ENCODE data around the gene RHOD. TPM values are rescaled to one million over a fixed set of nuclear protein-coding genes. Genes with fewer than 3 reads are reported as not detected.

Gene RHOD
- total RNA-seq, 2 experiments from 2014 or later, result 0.50 to 0.78 TPM

DNA sequence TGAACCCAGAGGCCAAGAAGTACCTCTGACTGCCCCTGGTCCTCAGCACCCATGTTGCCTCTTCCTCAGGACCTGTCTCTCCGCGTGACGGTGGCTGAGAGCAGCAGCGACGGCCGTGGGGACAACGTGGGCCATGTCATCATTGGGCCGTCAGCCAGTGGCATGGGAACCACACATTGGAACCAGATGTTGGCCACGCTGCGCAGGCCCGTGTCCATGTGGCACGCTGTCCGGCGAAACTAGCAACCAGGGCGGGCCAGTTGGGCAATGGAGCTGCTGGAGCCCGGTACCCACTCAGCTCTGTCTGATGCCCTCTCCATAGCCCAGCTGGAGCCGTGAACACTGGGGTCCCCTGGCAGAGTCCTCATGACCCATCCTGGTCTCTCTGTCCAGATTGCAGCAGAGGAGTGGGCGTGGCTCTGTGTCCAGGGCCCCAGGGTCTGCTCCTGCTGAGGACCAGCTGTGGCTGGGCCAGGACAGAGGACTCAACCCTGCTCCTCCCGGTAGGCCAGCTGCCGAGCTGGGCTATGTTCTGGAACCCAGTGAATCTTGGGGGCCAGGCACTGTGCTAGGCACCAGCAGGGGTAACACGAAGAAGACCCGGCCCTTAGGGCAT is 8.0 kb upstream of the RHOD start:
- no peak overlapping the region for H3K4me3 Mint-ChIP-seq
- H3K4me1 Mint-ChIP-seq, result no peaks in the 10 kb centered on the region
- no peak overlapping the region for H3K27ac Mint-ChIP-seq
- H3K36me3 Mint-ChIP-seq, result no peaks in the 10 kb centered on the region
- peaks cover 14% of the 10 kb centered on the region for H3K27me3 Mint-ChIP-seq
- no peak for DNase-seq
- H3K9me3 Mint-ChIP-seq, result no peaks in the 10 kb centered on the region

DNA sequence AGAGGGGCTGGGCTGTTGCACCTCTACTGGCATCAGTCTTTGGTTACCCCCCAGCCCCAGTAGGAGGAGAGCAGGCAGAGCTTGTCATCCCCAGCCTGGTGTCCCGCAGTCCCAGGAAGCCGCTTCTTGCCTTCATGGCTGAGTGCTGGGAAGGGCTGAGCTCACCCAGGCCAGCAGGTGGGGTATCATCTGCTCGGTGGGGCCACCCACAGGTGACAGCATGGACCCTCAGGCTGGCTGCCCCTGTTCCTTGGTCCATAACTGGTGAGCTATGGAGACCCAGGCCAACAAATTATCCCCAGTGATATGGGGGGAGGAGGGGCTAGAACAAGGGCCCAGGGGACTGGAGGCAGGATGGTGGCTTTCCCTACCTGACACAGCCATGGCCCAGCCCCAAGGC is 6.5 kb upstream of the RHOD start:
- DNase-seq, result no peak
- H3K27ac Mint-ChIP-seq, result no peak overlapping the region
- no peaks in the 10 kb centered on the region for H3K9me3 Mint-ChIP-seq
- H3K4me1 Mint-ChIP-seq, result peaks cover 3% of the 10 kb centered on the region
- H3K27me3 Mint-ChIP-seq, result peaks cover 14% of the 10 kb centered on the region
- H3K36me3 Mint-ChIP-seq, result no peaks in the 10 kb centered on the region
- no peak overlapping the region for H3K4me3 Mint-ChIP-seq

DNA sequence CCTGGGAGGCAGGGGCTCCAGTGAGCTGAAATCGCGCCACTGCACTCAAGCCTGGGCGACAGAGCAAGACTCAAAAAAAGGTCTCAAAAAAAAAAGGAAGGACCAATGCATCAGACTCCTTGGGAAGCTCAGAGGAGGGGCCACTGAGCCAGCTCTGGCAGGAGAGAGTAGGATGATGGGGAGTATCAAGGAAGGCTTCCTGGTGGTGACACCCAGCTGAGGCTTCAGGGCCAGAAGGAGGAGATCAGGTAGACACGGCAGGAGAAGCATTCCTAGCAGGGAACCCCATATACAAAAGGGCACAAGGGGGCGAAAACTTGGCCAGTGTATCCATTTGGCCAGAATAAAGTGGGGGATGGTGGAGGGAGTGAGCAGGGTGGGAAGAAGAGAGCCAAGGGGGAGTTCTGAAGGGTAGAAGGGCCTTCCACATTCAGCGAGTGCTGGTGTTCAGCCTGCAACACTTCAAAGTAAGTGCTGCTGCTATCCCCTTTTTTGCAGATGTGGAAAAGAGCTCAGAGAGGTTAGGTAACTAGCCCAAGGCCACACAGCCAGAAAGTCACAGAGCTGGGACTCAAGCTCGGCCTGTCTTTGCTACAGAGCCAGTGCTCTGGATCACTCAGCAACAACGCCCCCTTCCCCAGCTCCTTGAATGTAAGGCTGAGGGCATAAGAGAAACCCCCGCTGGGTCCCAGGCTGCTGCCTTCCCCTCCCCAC is 5.3 kb upstream of the RHOD start:
- H3K36me3 Mint-ChIP-seq, result no peaks in the 10 kb centered on the region
- H3K27me3 Mint-ChIP-seq, result peaks cover 17% of the 10 kb centered on the region
- peaks cover 8% of the 10 kb centered on the region for H3K4me1 Mint-ChIP-seq
- no peaks in the 10 kb centered on the region for H3K9me3 Mint-ChIP-seq
- no peak overlapping the region for H3K27ac Mint-ChIP-seq
- H3K4me3 Mint-ChIP-seq, result no peak overlapping the region
- DNase-seq, result no peak

DNA sequence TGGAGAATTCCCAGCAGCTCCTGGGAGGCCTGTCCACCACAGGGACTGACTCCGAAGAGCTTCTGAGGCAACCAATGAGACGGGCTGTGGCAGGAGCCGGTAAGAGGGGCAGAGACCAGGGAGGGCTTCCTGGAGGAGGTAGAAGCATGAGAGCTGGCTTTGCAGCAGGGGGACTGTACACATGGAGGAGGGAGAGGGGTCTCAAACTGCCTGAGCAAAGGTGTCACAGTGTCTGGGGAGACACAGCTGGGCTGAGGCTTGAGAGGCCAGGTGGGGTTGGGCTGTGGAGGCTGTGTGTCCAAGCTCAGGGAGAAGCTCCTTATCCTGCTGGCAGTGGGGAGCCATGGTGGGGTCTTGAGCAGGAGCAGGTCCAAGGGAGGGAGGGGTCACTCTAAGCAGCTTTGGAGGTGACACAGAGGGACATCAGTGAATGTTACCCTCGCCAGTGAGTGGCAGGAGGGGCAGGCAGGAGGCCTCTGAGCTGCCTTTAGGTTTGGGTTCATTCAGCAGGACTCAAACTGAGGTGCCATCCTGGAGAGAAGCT is 4.6 kb upstream of the RHOD start:
- Mint-ChIP-seq H3K4me1 (peaks cover 8% of the 10 kb centered on the region), H3K27me3 (peaks cover 17% of the 10 kb centered on the region), H3K27ac (no peak overlapping the region), H3K9me3 (no peaks in the 10 kb centered on the region), H3K4me3 (no peak overlapping the region), H3K36me3 (no peaks in the 10 kb centered on the region)
- DNase-seq, result no peak

DNA sequence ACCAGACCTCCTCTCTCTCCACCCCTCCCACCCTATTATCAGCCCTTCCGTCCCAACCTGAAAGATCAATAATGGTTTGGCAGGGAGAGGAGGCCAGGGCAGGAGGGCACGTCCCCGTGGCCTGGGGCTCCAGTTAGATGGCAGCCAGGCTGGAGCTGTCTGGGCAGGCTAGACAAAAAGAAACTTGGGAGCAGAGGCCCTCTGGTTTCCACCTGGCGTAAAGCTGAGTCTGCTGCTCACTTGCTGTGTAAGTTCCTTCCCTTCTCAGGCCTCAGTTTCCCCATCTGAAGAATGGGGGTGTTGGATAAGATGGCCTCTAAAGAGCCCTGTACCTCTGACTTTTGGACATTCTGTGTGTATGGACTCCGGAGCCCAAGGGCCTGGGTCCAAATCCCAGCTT is 3.8 kb upstream of the RHOD start:
- no peak overlapping the region for H3K4me3 Mint-ChIP-seq
- DNase-seq, result no peak
- H3K36me3 Mint-ChIP-seq, result no peaks in the 10 kb centered on the region
- H3K4me1 Mint-ChIP-seq, result peaks cover 8% of the 10 kb centered on the region
- no peaks in the 10 kb centered on the region for H3K9me3 Mint-ChIP-seq
- H3K27me3 Mint-ChIP-seq, result peaks cover 17% of the 10 kb centered on the region
- H3K27ac Mint-ChIP-seq, result no peak overlapping the region

DNA sequence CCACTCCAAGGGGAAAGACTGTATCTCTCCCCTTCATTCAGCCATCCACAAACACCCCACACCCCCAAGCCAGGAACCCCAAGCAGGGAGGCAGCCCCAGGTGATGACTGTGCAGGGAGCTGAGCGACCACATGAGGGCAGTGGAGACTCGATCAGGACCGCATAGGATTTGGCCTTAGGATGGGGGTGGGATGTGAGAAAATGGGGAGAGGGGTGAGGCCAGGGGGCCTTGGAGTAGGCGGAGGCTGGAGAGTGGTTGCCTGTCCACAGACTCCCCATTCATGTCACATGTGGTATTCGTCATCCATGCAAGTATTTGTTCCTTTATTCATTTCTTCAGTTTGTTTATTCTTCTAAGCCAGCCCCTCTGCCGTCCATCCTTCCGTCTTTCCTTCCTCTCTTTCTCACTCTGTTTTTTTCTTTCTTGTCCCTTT is 2.7 kb upstream of the RHOD start:
- no peaks in the 10 kb centered on the region for H3K36me3 Mint-ChIP-seq
- H3K9me3 Mint-ChIP-seq, result no peaks in the 10 kb centered on the region
- H3K27me3 Mint-ChIP-seq, result peaks cover 17% of the 10 kb centered on the region
- H3K27ac Mint-ChIP-seq, result no peak overlapping the region
- H3K4me3 Mint-ChIP-seq, result no peak overlapping the region
- H3K4me1 Mint-ChIP-seq, result peaks cover 8% of the 10 kb centered on the region
- DNase-seq, result peak; percentile 45

DNA sequence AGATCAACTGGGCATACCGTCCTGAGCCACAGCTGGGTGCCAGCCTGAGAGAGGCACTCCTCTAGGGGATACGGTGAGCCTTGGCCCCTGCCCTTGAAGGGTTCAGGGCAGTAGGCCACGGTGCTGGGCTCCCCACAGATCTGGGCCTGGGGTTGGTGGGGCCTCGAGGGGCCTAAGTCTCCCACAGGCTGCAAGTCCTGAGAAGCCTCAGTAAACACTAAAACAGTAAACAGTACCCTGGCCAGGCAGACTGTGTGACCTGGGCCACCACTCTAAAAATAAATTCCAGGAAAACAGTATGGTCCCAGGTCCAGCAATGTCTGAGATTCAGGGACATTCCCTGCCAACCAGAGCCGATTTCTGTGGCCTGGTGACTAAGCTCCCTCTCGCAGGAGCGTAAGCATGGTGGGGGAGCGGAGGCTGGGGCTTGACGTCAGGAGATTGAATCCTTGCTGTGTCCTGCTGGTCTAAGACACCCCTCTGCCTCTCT is 2.3 kb upstream of the RHOD start:
- Mint-ChIP-seq H3K36me3 (no peaks in the 10 kb centered on the region), H3K27ac (no peak overlapping the region), H3K4me1 (peaks cover 8% of the 10 kb centered on the region), H3K9me3 (no peaks in the 10 kb centered on the region), H3K27me3 (peaks cover 17% of the 10 kb centered on the region), H3K4me3 (no peak overlapping the region)
- no peak for DNase-seq

DNA sequence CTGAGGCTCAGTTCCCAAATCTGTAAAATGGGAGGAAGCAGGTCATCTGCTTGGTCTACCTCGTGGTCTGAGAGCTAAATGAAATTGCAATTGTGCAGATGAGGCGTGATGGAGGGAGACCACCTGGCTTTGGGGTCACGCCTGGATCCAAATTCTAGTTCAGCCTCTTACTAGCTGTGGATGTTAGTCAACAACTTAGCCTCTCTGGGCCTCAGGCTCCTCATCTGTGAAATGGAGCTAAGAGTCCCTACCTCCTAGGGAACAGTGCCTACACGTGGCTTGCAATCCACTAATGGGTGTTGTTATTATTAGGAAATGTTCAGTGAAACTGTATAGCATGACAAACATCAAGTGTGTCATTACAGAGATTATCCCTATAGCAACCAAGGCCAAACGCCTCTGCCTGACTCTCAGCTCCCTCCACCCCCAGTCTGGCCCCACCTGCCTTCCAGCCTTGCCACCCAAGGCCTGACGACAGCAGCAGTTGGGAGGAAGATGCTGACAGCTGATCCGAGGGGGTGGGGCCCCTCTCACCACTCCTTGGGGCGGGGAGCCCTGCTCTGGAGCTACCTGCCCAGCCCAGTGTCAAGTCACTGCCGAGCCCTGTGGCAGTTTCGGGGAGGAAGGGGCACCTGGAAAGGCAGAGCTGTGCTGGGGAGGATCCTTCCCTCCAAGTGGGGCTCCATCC is 1.7 kb upstream of the RHOD start:
- peak; percentile 26 for DNase-seq
- H3K36me3 Mint-ChIP-seq, result no peaks in the 10 kb centered on the region
- no peak overlapping the region for H3K4me3 Mint-ChIP-seq
- H3K4me1 Mint-ChIP-seq, result peaks cover 8% of the 10 kb centered on the region
- no peaks in the 10 kb centered on the region for H3K9me3 Mint-ChIP-seq
- peaks cover 17% of the 10 kb centered on the region for H3K27me3 Mint-ChIP-seq
- no peak overlapping the region for H3K27ac Mint-ChIP-seq

DNA sequence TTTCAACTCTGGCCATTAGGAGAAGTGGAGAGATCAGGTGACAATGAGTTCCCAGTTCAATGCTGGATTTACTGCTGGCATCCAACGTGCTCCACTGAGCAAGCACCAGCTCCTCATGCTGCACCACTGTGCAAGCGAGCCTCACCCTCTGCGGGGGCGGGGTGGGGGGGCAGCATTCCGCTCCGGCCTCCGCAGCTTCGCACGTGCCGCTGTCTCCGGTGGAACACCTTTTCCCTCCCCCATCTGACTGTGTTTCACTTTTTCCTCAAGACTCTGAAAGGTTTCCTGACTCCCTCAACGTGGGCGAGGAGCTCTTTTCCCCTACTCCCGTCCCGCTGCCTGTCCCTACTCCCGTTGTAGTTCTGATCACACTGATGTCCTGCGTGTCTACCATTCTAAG is 835 bp upstream of the RHOD start:
- DNase-seq, result no peak
- peaks cover 8% of the 10 kb centered on the region for H3K4me1 Mint-ChIP-seq
- H3K36me3 Mint-ChIP-seq, result no peaks in the 10 kb centered on the region
- H3K27me3 Mint-ChIP-seq, result peaks cover 17% of the 10 kb centered on the region
- H3K27ac Mint-ChIP-seq, result no peak overlapping the region
- peak overlapping the region; percentile 79 for H3K4me3 Mint-ChIP-seq
- no peaks in the 10 kb centered on the region for H3K9me3 Mint-ChIP-seq

DNA sequence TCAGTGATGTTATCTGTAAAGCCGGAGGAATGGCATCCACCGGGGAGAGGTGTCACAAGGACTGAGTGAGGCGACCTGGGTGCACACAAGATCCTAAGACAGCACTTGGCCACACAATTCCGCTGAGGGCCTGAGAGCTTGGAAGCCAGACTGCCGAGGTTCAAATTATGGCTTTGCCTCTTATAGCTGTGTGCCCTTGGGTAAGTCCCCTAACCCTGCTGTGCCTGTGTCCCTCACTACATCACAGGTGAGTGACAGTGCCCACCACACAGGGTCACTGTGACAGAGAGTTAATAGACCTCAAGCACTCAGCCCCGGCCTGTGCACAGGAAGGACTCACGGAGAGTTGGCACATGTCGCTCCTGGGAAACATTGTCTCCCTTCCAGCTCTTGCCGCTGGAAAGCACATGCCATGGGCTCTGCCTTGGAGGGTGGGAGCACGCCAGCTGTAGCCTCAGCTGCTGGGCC is 592 bp downstream of the RHOD start:
- peaks cover 3% of the 10 kb centered on the region for H3K27me3 Mint-ChIP-seq
- no peaks in the 10 kb centered on the region for H3K36me3 Mint-ChIP-seq
- no peak overlapping the region for H3K27ac Mint-ChIP-seq
- no peak overlapping the region for H3K4me3 Mint-ChIP-seq
- H3K4me1 Mint-ChIP-seq, result peaks cover 8% of the 10 kb centered on the region
- no peaks in the 10 kb centered on the region for H3K9me3 Mint-ChIP-seq
- DNase-seq, result no peak

DNA sequence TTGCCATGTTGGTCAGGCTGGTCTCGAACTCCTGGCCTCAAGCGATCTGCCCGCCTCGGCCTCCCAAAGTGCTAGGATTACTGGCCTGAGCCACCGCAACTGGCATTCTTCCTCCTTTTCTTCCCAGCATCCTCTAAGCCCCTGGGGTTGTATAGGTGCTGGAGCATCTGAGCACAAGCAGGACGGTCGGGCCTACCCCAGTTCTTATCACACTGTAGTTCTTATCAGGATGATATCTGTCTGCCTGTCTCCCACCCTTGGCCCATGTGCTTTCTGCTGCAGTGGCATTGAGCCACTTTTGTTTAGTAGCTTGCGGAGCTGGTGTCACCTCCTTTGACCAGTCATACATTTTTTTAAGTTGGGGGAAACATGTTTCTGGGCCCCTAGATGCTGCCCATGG is 1.9 kb downstream of the RHOD start:
- peaks cover 8% of the 10 kb centered on the region for H3K4me1 Mint-ChIP-seq
- H3K9me3 Mint-ChIP-seq, result no peaks in the 10 kb centered on the region
- H3K27me3 Mint-ChIP-seq, result peaks cover 3% of the 10 kb centered on the region
- DNase-seq, result no peak
- no peak overlapping the region for H3K27ac Mint-ChIP-seq
- H3K36me3 Mint-ChIP-seq, result no peaks in the 10 kb centered on the region
- no peak overlapping the region for H3K4me3 Mint-ChIP-seq

DNA sequence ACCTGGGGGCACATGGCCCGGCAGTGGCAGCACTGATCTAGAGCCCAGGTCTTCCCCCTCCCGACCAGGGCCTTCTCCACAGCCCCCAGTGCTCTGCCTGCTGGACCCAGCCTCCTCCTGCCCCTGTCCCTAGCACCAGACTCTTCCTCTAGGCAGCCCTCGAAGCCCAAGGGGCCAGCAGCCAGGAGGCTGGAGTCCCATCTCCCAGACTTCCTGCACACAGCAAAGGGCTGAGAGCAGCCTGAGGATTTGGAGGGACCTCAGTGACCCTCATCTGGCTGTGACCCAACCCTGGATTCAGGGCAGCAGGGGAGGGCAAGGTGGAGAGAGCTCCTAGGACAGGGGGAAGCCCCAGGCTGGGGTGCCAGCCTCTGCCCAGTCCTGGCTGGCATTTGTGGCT is 3.0 kb downstream of the RHOD start:
- H3K9me3 Mint-ChIP-seq, result no peaks in the 10 kb centered on the region
- no peak overlapping the region for H3K27ac Mint-ChIP-seq
- no peak overlapping the region for H3K4me3 Mint-ChIP-seq
- H3K27me3 Mint-ChIP-seq, result peaks cover 3% of the 10 kb centered on the region
- peaks cover 8% of the 10 kb centered on the region for H3K4me1 Mint-ChIP-seq
- no peak for DNase-seq
- no peaks in the 10 kb centered on the region for H3K36me3 Mint-ChIP-seq

DNA sequence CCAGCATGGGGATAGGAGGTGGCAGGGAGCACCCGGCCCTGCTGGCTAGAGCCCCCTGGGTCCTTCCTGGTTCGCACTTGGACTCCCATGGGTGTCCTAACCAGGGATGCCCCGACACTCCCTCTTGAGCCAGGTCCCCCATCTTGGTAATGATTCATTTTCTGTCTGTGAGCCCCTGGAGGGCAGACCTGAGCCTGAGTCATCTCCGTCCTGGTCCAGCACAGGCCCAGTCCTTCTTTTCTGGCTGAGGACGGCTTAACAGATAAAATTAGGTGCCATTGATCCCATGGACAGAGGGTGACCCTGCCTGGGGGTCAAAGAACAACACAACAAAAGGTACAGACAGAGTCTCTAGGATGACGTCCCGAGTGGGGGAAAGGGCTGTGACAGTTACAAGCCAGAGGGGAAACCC is 3.5 kb downstream of the RHOD start:
- Mint-ChIP-seq H3K4me3 (no peak overlapping the region), H3K27me3 (peaks cover 3% of the 10 kb centered on the region), H3K36me3 (no peaks in the 10 kb centered on the region), H3K9me3 (no peaks in the 10 kb centered on the region), H3K27ac (no peak overlapping the region), H3K4me1 (peaks cover 5% of the 10 kb centered on the region)
- DNase-seq, result no peak

DNA sequence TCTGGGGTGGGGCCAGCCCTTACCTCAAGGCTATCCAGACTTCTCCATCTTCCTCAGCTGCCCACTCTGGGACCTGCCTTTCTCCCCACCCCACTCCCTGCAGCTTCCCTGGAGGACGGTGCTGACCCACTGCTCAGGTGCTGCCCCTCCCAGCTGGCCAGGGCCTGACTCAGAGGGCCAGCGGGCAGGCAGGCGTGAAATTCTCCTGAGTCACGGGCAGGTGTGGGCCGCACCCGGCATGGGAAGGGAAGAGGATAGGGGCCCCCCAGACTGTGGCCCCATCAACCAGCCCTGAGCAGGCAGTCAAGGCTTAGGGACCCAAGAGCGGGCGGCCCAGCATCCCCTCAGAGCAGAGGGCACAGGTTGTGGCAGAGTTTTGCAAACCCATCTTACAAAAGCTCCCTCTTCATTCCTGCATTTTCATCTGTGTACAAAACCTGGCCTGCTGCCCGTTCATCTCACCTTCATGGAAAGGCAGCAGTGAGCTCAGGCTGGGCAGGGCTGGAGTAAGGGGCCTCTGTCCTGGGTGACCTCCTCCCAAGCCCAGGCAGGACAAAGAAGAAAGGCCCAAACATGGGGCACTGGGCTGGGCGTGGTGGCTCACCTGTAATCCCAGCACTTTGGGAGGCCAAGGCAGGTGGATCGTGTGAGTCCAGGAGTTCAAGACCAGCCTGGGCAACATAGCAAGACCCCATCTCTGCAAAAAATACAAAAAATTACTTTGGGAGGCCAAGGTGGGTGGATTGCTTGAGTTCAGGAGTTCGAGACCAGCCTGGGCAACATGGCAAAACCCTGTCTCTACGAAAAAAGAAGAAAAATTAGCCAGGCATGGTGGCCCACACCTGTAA is 6.1 kb downstream of the RHOD start:
- H3K27ac Mint-ChIP-seq, result no peak overlapping the region
- no peaks in the 10 kb centered on the region for H3K36me3 Mint-ChIP-seq
- no peak for DNase-seq
- no peaks in the 10 kb centered on the region for H3K27me3 Mint-ChIP-seq
- H3K9me3 Mint-ChIP-seq, result no peaks in the 10 kb centered on the region
- no peak overlapping the region for H3K4me3 Mint-ChIP-seq
- no peaks in the 10 kb centered on the region for H3K4me1 Mint-ChIP-seq

All from activated naive CD8-positive, alpha-beta T cell treated with anti-CD3 and anti-CD28 coated beads for 36 hours (primary cell).